GF-D8 (cell line): ENCODE results near the gene SPRED1.

Source experiments
- DNase-seq: peaks from one replicate; lab custom pipeline; 2025; lab: John Stamatoyannopoulos, UW

The SPRED1 gene

GRCh38 chr15:38362355-38362754 lies 109.7 kb downstream of the SPRED1 start:
- DNase-seq = no peak

GRCh38 chr15:38367476-38367875 lies 114.8 kb downstream of the SPRED1 start:
- DNase-seq = no peak

- DNase-seq = no peak
These were observed 117.4 kb downstream of the SPRED1 start for GRCh38 chr15:38369936-38370478.

- no peak for DNase-seq
These were observed 120.4 kb downstream of the SPRED1 start for GRCh38 chr15:38373016-38373415.

- DNase-seq = no peak
These were observed 121.4 kb downstream of the SPRED1 start for GRCh38 chr15:38374029-38374428.

- no peak for DNase-seq
These were observed 121.9 kb downstream of the SPRED1 start for GRCh38 chr15:38374556-38374955.

GRCh38 chr15:38376081-38376480 lies 123.4 kb downstream of the SPRED1 start:
- DNase-seq = no peak

GRCh38 chr15:38377636-38378035 lies 125.0 kb downstream of the SPRED1 start:
- DNase-seq = no peak

GRCh38 chr15:38378161-38378560 lies 125.5 kb downstream of the SPRED1 start:
- no peak for DNase-seq

GRCh38 chr15:38389924-38390542 lies 137.4 kb downstream of the SPRED1 start:
- DNase-seq = no peak

- no peak for DNase-seq
These were observed 138.6 kb downstream of the SPRED1 start for GRCh38 chr15:38391191-38391590.

- DNase-seq = no peak
These were observed 145.5 kb downstream of the SPRED1 start for GRCh38 chr15:38398134-38398533.

GRCh38 chr15:38401106-38401505 lies 148.5 kb downstream of the SPRED1 start:
- DNase-seq = no peak

GRCh38 chr15:38401701-38402100 lies 149.1 kb downstream of the SPRED1 start:
- DNase-seq = no peak

GRCh38 chr15:38406436-38406835 lies 153.8 kb downstream of the SPRED1 start:
- DNase-seq = no peak
